Endothelial cell of umbilical vein (primary cell): ENCODE results near the gene AK9. TPM values are rescaled to one million over a fixed set of nuclear protein-coding genes. Genes with fewer than 3 reads are reported as not detected.

Experiments used
- BruUV-seq: library from RNA; stranded (reverse); fragments of 400-500 nt; replicated peaks from 2 replicates; lab custom pipeline; 2021; lab: Mats Ljungman, UMichigan
- CTCF ChIA-PET: fragments of 300-600, 350-600 bp; sonication (Branson Sonifier 250); formaldehyde crosslinking; loops from one replicate; lab custom pipeline; 2021; ENCODE audit warnings: antibody characterized with exemption, inconsistent platforms; lab: Charles Lee
- POLR2A ChIA-PET: fragments of 300-600, 350-600 bp; sonication (Branson Sonifier 250); formaldehyde crosslinking; loops from one replicate; lab custom pipeline; 2021; ENCODE audit warnings: antibody characterized with exemption, inconsistent platforms; lab: Charles Lee
- DNase-seq: peaks from one replicate; pipeline ENCODE4 v3.0.0-alpha.2; 2011; ENCODE audit warnings: low read depth, low spot score
- FAIRE-seq: peaks from 2 replicates; lab custom pipeline; 2011; peaks lifted over from hg19 to GRCh38; lab: Jason Lieb, UNC
- H2AFZ ChIP-seq: 2 replicates; pipeline ENCODE4 v1.6.0; 2012; ENCODE audit warnings: low read depth, low read length, control low read depth, inconsistent platforms
- H3K27ac ChIP-seq: 2 replicates; pipeline ENCODE4 v1.5.1; 2011; ENCODE audit warnings: low read depth, mild to moderate bottlenecking, control low read depth, low read length, moderate library complexity; ENCODE audit not compliant: insufficient read depth
- H3K27me3 ChIP-seq, 2 experiments: 2 replicates each; pipeline versions ENCODE4 v1.6.0 to v1.6.1; 2011; ENCODE audit warnings: low read length in 2 of 2, mixed read lengths in 1 of 2; ENCODE audit not compliant: control insufficient read depth in 2 of 2, insufficient read depth in 2 of 2
- H3K36me3 ChIP-seq, 2 experiments: 2 replicates in 1 of 2; 3 replicates in 1 of 2; pipeline ENCODE4 v1.5.1; 2011; ENCODE audit warnings: low read length in 2 of 2, mild to moderate bottlenecking in 1 of 2, moderate library complexity in 1 of 2; ENCODE audit not compliant: control insufficient read depth in 2 of 2, insufficient read depth in 2 of 2; ENCODE audit errors: extremely low read depth in 1 of 2
- H3K4me1 ChIP-seq: 3 replicates; pipeline ENCODE4 v1.5.1; 2011; ENCODE audit warnings: mild to moderate bottlenecking, low read length; ENCODE audit not compliant: control insufficient read depth, insufficient read depth; ENCODE audit errors: extremely low read depth
- H3K4me2 ChIP-seq: 2 replicates; pipeline ENCODE4 v1.6.1; 2011; ENCODE audit warnings: low read length, control low read depth, mixed read lengths; ENCODE audit not compliant: insufficient read depth
- H3K4me3 ChIP-seq, 3 experiments: fragments of 200-600 bp in 1 of 3; sonication (generic), shearing (Covaris generic) in 1 of 3; replicated peaks in 1 of 3; 2 replicates each; pipeline ENCODE4 v1.5.1; 2011 to 2016; ENCODE audit warnings: control low read depth in 3 of 3, low read length in 3 of 3, mild to moderate bottlenecking in 2 of 3, inconsistent platforms in 1 of 3, low read depth in 1 of 3, moderate library complexity in 1 of 3; ENCODE audit not compliant: insufficient read depth in 1 of 3
- H3K79me2 ChIP-seq: 2 replicates; pipeline ENCODE4 v1.6.0; 2012; ENCODE audit warnings: low read length, inconsistent platforms; ENCODE audit not compliant: control insufficient read depth, insufficient read depth
- H3K9ac ChIP-seq: replicated peaks from 2 replicates; pipeline ENCODE3; 2011; ENCODE audit warnings: low read length, control low read depth; ENCODE audit not compliant: insufficient read depth; ENCODE audit errors: extremely low read depth
- H3K9me1 ChIP-seq: replicated peaks from 3 replicates; pipeline ENCODE4 v1.6.0; 2011; ENCODE audit warnings: mild to moderate bottlenecking, low read length; ENCODE audit not compliant: control insufficient read depth, insufficient read depth; ENCODE audit errors: extremely low read depth
- H3K9me3 ChIP-seq: replicated peaks from 2 replicates; pipeline ENCODE4 v1.5.1; 2012; ENCODE audit warnings: low read length, inconsistent platforms; ENCODE audit not compliant: control insufficient read depth, insufficient read depth
- H4K20me1 ChIP-seq: replicated peaks from 2 replicates; pipeline ENCODE3; 2011; ENCODE audit warnings: mild to moderate bottlenecking, low read length; ENCODE audit not compliant: control insufficient read depth, insufficient read depth; ENCODE audit errors: extremely low read depth
- CTCF ChIP-seq, 2 donors: IDR thresholded peaks; 1 replicate in 1 of 2; 2 replicates in 1 of 2; pipeline ENCODE4 v1.5.1; 2011; ENCODE audit warnings: low read length in 2 of 2, mild to moderate bottlenecking in 2 of 2, moderate library complexity in 2 of 2, control low read depth in 1 of 2, inconsistent platforms in 1 of 2, low read depth in 1 of 2; ENCODE audit not compliant: insufficient read depth in 1 of 2; ENCODE audit errors: extremely low read depth in 1 of 2
- EZH2 ChIP-seq: IDR thresholded peaks from 2 replicates; pipeline ENCODE4 v1.6.1; 2012; ENCODE audit warnings: borderline replicate concordance, low read depth, mild to moderate bottlenecking, moderate library complexity, low read length, inconsistent platforms; ENCODE audit not compliant: severe bottlenecking
- FOS ChIP-seq: IDR thresholded peaks from 2 replicates; pipeline ENCODE4 v1.6.1; 2011; ENCODE audit warnings: mild to moderate bottlenecking, low read length, moderate library complexity, borderline replicate concordance; ENCODE audit not compliant: insufficient read depth
- GATA2 ChIP-seq: IDR thresholded peaks from 2 replicates; pipeline ENCODE4 v1.7.0; 2011; ENCODE audit warnings: low read depth, mild to moderate bottlenecking, moderate library complexity, mixed read lengths, low read length; ENCODE audit not compliant: insufficient read length, insufficient read depth
- JUN ChIP-seq: IDR thresholded peaks from 2 replicates; pipeline ENCODE4 v1.6.1; 2011; ENCODE audit warnings: borderline replicate concordance, low read depth; ENCODE audit not compliant: insufficient read length, insufficient read depth
- POLR2A ChIP-seq: IDR thresholded peaks from 2 replicates; pipeline ENCODE4 v1.6.1; 2012; ENCODE audit warnings: low read depth, mild to moderate bottlenecking, control low read depth, low read length
- dilution Hi-C: fragments of 300-500 bp; cut with MboI; formaldehyde crosslinking; loops from one replicate; pipeline ENCODE4 v1.15.0; 2019; ENCODE audit warnings: low sequenced_read_pairs; ENCODE audit not compliant: extremely low pct_ligation_motif_present
- intact Hi-C: fragments of 100-400 bp; cut with micrococcal nuclease; formaldehyde crosslinking; loops from one replicate; pipeline ENCODE4 v1.10.0; 2022
- polyA plus RNA-seq, 4 experiments: library from polyadenylated mRNA; depleted of rRNA in 3 of 4; stranded (reverse) in 3 of 4; unstranded in 1 of 4; fragments of >200 nt; gene quantifications; 2 replicates each; pipeline versions ENCODE4 v1.2.1 to v1.2.3, GENCODE V29; 2011 to 2012; ENCODE audit warnings: missing spikeins in 1 of 4
- total RNA-seq: library from RNA; stranded (reverse); gene quantifications from 2 replicates; pipeline ENCODE4 v1.2.3, GENCODE V29; 2021

AK9 gene
- total and polyA plus RNA-seq, 2 donors (not counting 3 experiments of a cell fraction or from before 2014, with no cell fraction given) = 1.4 to 3.2 TPM

- Histone ChIP-seq H3K4me1 (no peaks in the 10 kb centered on the region), H2AFZ (no peak overlapping the region), H3K27me3 (no peaks in the 10 kb centered on the region), H4K20me1 (no peaks in the 10 kb centered on the region), H3K27ac (no peak overlapping the region), H3K9me3 (no peaks in the 10 kb centered on the region), H3K4me2 (no peak overlapping the region), H3K9ac (no peak overlapping the region), H3K9me1 (no peaks in the 10 kb centered on the region), H3K36me3 (no peaks in the 10 kb centered on the region), H3K4me3 (no peak overlapping the region), H3K79me2 (no peaks in the 10 kb centered on the region)
- dilution Hi-C loops = no loop called here
- no TSS peak for BruUV-seq
- ChIA-PET POLR2A (no interaction called here), CTCF (interaction anchor here (0.9 to 8.0 kb wide), 5 partner anchors 105 to 690 kb away, joined by 3 to 449 read pairs (median 32); no protein-coding TSS in a partner anchor)
- intact Hi-C loops = no loop called here
- DNase-seq (no peak), FAIRE-seq (no peak)
- TF ChIP-seq CTCF (IDR thresholded peaks at IDR 0.05; ENCODE audit: extremely low read depth in 1 of 2, insufficient read depth in 1 of 2, low read depth in 1 of 2, low read length in 2 of 2) = no peak
- no peak for TF ChIP-seq POLR2A
- TF ChIP-seq JUN = no peak
- TF ChIP-seq EZH2 = no peak
- no peak for TF ChIP-seq FOS
- no peak for TF ChIP-seq GATA2
Observed at GRCh38 chr6:109701221-109701620, 10.2 kb upstream of the AK9 start.
